Activated CD8-positive, alpha-beta memory T cell treated with anti-CD3 and anti-CD28 coated beads for 48 hours (primary cell): ENCODE results near the gene DCLK1.

ENCODE experiments used
- DNase-seq, 3 experiments: peaks; one replicate each; pipeline ENCODE4 v3.0.0-alpha.2; 2020; ENCODE audit warnings: low read depth in 2 of 3, low spot score in 2 of 3

Gene DCLK1

DNA sequence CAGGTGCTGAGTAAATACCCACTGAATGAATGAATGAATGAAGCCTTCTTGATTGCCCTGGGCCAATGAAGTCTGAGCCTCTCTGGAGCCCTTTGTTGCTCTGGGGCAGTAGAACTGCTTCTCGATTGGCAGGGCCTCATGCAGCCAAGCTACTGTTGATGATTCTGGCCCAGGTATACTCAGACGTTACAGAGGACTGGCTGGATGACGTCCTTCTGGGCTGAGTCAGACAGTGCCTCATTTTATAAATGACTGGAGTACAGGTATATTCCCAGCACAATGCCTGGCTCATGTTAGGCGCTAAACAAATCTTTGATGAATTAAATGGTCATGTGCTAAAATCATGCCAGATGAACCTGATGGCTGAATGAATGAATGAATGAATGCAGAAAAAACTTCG, 410.9 kb downstream of the DCLK1 start:
- no peak for DNase-seq
